C4-2B (cell line): ENCODE measurements around the gene TRAF3IP1.

Experiments
- CTCF ChIP-seq: fragments of 450-650 bp; conservative IDR thresholded peaks from 2 replicates; pipeline ENCODE4 v1.5.1; 2017; ENCODE audit warnings: mild to moderate bottlenecking
- ZFX ChIP-seq: fragments of 450-650 bp; IDR thresholded peaks from 2 replicates; pipeline ENCODE4 v1.6.1; 2017

DNA sequence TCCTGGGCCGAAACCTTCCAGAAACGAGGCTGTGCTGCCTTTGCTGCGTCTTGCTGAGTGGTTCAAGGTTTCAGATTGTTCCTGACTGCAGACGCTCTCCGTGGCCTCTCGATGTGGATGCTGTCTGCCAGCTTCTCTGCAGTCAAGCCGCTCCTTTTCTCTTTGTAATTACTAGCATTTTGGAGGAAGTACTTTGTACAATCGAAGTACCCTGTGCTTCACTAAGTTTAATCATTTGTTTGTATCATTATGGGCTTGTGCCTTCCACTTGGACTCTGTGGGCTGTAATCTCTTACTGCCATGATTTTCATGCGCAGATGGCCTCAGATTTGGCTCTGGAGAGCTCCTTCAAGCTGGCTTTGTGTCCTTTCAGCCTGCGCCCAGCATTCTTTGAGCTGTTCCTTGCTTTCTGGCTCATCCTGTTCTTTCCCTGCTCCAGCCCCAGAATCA, 49.3 kb downstream of the TRAF3IP1 start:
- no peak for TF ChIP-seq CTCF
- TF ChIP-seq ZFX: no peak
